OCI-LY3 (cell line): Measurements from ENCODE around the gene B3GLCT.

ENCODE experiments used
- EZH2phosphoT487 ChIP-seq: fragments of 200-600 bp; shearing (Covaris generic); IDR thresholded peaks from 2 replicates; pipeline ENCODE4 v1.6.1; 2018; ENCODE audit warnings: antibody characterized with exemption, mixed run types, low read depth
- TF ChIP-seq, protein P1 (sequence below): fragments of 200-600, 300-600 bp; sonication (generic); IDR thresholded peaks from 2 replicates; pipeline ENCODE4 v1.5.1; 2014; ENCODE audit warnings: antibody characterized with exemption, low read length, low read depth

DNA sequence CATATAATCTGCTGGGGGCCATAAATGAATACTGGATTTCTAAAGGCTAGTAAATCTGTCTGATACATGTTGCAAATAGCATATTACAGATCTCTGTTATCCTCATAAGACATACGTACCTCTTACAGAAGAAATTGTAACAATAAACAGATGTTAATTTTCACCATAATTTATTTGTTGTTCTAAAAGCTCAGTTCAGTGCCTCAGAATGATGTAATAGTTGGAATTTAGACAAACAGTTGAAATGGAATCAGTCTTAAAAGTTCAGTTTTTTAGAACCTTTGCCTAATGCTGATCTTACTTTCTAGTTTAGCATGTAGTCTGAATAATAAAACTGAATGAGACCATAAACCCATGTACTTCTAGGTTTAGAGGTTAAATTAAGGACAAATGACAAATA, 43.1 kb downstream of the B3GLCT start:
- TF ChIP-seq, protein P1, sequence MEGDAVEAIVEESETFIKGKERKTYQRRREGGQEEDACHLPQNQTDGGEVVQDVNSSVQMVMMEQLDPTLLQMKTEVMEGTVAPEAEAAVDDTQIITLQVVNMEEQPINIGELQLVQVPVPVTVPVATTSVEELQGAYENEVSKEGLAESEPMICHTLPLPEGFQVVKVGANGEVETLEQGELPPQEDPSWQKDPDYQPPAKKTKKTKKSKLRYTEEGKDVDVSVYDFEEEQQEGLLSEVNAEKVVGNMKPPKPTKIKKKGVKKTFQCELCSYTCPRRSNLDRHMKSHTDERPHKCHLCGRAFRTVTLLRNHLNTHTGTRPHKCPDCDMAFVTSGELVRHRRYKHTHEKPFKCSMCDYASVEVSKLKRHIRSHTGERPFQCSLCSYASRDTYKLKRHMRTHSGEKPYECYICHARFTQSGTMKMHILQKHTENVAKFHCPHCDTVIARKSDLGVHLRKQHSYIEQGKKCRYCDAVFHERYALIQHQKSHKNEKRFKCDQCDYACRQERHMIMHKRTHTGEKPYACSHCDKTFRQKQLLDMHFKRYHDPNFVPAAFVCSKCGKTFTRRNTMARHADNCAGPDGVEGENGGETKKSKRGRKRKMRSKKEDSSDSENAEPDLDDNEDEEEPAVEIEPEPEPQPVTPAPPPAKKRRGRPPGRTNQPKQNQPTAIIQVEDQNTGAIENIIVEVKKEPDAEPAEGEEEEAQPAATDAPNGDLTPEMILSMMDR, result no peak
- no peak for TF ChIP-seq EZH2phosphoT487
